GM19099 (cell line): ENCODE data around the gene MDGA2.

Source experiments
- POLR2A ChIP-seq: IDR thresholded peaks from 3 replicates; pipeline ENCODE4 v1.6.1; 2011; ENCODE audit warnings: low read depth; ENCODE audit not compliant: insufficient read length; ENCODE audit errors: extremely low read depth

Gene MDGA2

DNA sequence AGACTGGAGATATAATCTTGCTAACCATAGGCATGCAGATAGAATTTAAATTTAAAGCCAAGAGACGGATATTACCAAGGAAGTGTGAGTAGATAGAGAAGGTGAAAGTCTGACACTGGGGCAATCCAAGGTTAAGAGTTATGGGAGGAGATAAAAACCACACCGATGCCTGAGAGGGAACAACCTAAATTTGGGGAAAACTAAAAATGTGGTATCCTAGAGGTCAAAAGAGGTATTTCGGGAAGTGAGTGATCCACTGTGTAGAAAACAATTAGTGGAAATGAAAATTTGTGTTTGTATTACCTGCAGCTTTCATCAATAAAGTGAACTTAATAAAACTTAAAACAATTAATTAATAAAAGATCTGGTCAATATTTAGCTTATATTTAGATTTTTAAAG is 754.9 kb downstream of the MDGA2 start:
- TF ChIP-seq POLR2A = no peak

DNA sequence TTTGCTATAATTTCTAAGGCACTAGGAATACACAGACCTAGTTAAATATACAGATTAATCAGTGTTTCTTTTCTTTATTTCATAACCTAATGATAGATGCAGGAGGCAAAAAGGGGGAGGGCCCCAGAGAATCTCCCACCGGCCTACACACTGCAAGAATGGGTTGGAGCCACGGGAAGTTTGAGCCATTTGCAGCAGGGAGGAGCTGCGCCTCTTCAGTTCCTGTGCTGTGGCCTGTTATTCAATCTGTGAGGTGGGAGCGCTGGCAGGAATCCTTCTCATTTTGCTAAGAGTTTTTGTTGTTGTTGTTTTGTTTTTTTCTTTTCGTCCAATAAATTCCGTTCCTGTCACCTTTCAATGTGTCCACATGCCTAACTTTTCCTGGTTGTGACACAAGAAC is 772.6 kb downstream of the MDGA2 start:
- no peak for TF ChIP-seq POLR2A

DNA sequence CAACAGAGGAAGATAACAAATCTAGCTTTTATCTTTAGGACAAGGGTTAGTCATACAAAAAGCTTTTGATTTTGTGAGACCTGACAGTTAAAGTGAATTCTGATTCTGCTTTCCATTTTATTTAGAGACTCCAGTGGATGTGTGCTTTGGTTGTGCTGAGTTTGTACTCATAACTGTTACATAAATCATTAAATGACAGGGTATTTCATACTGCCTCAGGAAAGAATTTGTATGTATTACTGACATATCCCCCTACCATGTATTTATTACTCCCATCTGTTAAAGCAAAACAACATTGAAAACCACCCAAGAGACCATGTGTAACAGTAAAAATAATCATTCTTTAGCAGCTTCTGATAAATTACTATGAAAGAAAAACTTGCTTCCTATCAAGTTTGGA is 780.9 kb downstream of the MDGA2 start:
- no peak for TF ChIP-seq POLR2A

DNA sequence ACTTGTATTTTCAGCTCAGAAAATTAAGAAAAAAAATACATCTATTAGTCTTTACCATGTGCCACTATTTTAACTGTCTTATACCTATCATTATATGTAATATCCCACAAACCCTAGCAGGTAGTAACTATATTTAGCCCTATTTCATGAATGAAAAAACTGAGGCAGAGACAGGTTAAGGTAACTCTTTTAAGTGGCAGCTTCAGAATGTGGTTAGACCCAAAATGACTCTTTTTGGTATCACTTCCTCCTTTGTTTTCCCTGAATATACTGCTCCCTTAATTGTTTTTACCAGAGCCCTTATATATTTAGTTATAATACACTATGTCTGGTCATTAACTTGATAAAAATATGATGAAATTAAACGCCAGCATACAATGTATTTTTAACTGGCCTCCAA is 788.3 kb downstream of the MDGA2 start:
- no peak for TF ChIP-seq POLR2A

DNA sequence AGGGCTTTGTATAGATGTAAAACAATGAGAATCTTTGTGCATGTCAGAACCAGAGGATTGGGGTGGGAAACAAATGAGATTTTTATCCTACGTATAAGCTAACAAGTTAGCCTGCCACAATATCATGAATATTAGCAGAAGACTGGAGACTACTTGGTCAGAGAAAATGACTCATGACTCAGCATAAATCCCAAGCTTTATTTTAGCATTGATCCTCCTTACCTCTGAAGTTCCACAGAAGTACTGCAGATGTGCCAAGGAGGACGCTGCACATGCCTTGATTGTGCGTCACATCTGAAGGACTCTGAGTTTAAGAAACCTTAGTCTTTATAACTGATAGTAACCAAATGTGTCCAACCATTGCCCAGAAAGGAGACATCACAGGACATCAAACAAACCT is 789.8 kb downstream of the MDGA2 start:
- TF ChIP-seq POLR2A = no peak

DNA sequence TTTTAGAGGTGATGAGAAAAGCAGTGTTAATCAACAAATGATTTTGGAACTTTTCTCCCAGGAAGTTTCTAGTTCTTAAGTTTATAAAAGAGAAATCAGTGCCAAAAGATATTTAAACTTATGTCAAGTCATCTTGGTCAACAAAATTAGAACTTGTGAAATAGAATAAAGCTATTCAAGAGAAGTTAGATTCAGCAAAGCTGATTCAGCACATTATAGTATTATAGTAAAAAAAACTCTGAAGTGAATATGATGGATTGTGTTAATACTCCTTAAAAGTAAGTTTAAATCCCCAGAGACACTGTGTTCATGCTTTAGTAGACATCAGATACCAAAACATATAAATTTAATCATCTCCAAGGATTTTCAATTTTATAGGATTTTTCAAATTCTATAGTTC is 813.7 kb downstream of the MDGA2 start:
- no peak for TF ChIP-seq POLR2A

DNA sequence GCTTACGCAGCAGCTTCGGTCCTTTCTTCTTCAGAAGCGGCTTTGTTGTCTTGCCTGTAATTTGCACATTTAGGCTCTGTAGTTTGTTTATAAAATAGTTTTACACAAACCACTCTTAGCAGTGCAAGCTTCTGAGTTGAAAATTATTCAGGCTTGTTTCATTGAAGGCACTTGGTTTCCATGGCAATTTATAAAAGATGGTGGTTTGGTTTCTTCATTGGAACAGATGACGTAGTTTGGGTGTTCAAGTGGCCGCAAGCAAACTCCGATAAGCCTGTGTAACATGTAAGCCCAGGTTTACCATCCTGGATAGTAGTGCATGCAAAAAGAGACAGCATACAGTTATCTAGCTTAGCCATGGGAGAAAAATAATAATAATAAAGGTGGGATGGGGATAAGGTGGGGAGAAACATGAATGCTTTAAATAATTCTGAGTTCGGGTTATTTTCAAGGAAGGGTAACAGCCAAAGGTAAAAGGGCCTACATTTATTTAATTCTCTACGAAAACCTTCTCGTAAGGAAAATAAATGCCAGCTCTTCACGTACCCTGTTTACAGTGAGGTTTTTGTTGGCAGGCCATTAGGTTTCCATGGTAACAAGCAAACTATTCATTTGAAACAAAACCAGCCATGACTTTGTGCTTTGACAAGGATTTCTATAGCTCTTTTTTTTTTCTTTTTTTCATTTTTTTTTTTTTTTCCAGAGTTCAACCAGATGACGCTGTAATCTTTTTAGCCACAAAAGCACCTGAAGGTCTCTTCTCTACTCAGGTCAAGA is 834.3 kb downstream of the MDGA2 start:
- TF ChIP-seq POLR2A = no peak

DNA sequence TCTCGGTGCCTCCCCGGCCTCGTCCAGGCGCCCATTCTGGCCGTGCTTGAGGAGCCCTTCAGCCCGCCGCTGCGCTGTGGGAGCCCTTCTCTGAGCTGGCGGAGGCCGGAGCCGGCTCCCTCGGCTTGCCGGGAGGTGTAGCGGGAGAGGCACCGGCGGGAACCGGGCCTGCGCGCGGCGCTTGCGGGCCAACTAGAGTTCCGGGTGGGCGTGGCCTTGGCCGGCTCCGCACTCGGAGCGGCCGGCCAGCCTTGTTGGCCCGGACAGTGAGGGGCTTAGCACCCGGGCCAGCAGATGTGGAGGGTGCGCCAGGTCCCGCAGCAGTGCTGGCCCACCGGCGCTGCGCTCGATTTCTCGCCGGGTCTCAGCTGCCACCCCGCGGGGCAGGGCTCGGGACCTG is 855.1 kb downstream of the MDGA2 start:
- TF ChIP-seq POLR2A = no peak

DNA sequence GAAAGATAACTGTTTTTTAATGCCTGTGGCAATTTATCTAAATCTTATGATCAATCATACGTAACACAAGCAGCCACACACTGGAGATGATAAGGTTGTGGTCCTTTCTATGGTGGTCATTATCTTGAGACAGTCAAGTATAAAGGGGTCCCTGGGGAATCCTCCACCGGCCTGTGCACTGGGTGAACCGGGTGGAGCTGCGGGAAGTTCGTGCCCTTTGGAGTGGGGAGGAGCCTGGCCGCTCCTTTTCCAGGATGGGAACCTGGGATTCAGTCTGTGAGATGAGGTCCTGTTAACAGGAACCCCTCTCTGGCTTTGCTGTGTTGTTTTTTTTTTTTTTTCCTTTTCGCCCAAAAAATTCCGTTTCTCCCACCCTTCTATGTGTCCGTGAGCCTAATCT is 856.3 kb downstream of the MDGA2 start:
- no peak for TF ChIP-seq POLR2A

DNA sequence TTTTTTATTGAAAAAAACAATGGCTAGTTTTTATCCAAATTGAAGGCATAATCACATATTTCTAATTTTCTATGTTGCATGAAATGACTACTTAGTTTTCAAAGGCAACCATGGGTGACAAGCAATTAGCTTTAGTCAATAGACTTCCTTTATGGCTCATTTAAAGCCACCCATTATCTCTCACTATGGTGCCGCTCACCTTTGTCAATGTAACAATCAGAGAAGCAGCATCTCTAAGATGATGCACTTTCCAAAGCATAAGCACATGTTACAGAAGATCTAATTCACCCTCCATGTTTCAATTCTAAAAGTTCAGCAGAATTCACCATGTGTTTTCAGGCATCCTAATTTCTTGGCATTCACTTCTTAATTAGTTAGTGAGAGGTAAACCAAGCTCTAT is 857.3 kb downstream of the MDGA2 start:
- no peak for TF ChIP-seq POLR2A

DNA sequence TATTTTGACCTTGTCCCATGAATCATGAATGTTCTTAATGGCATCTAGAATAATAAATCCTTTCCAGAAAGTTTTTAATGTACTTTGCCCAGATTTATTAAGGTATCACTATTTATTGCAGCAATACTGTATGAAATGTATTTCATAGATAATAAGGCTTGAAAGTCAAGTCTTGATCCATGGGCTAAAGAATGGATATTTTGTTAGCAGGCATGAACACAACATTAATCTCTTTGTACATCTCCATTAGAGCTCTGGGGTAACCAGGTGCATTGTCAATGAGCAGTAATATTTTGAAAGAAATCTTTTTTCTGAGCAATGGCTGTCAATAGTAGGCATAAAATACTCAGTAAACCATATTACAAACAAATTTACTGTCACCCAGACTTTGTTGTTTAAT is 882.3 kb downstream of the MDGA2 start:
- no peak for TF ChIP-seq POLR2A
